SK-N-MC (cell line): ENCODE data around the gene SNX8.

Source experiments
- EZH2 ChIP-seq: fragments of 200-600 bp; sonication (generic); IDR thresholded peaks from one replicate; pipeline ENCODE4 v1.6.1; 2017; ENCODE audit warnings: antibody characterized with exemption
- FOXP2 ChIP-seq: optimal IDR thresholded peaks from 2 replicates; pipeline ENCODE3; 2011; ENCODE audit warnings: mild to moderate bottlenecking, moderate library complexity; ENCODE audit not compliant: insufficient read depth; ENCODE audit errors: extremely low read length, control extremely low read depth
- POLR2AphosphoS5 ChIP-seq: IDR thresholded peaks from 2 replicates; pipeline ENCODE4 v1.6.1; 2012; ENCODE audit warnings: mild to moderate bottlenecking, low read depth, low read length, borderline replicate concordance

GRCh38 chr7:2211926-2212325, 102.3 kb downstream of the SNX8 start:
- TF ChIP-seq EZH2 (no peak), POLR2AphosphoS5 (no peak), FOXP2 (no peak)
